HL-60 (cell line): ENCODE measurements around the gene CHD2.
"Not testable (repeated sequence)": the region's sequence is repeated elsewhere in the genome, so short reads cannot be mapped to it uniquely, and the experiment has no call there.

Experiments
- CTCF ChIP-seq: IDR thresholded peaks from one replicate; pipeline ENCODE4 v1.5.1; 2011; ENCODE audit warnings: low read length, control low read depth, inconsistent platforms; ENCODE audit not compliant: insufficient read depth
- GABPA ChIP-seq: IDR thresholded peaks from 2 replicates; pipeline ENCODE4 v1.6.1; 2012; ENCODE audit warnings: low read depth
- POLR2AphosphoS5 ChIP-seq: IDR thresholded peaks from 2 replicates; pipeline ENCODE4 v1.6.1; 2012; ENCODE audit warnings: low read depth
- REST ChIP-seq: IDR thresholded peaks from 2 replicates; pipeline ENCODE4 v1.6.1; 2012; ENCODE audit warnings: low read depth; ENCODE audit not compliant: insufficient replicate concordance
- SPI1 ChIP-seq: IDR thresholded peaks from 2 replicates; pipeline ENCODE4 v1.6.1; 2012; ENCODE audit warnings: low read depth, mild to moderate bottlenecking, borderline replicate concordance

- TF ChIP-seq CTCF, POLR2AphosphoS5, REST, GABPA, SPI1: not testable (repeated sequence)
Observed at GRCh38 chr15:92918881-92919280, 18.8 kb downstream of the CHD2 start.
